ENCODE data around the gene PTMS. TPM values are rescaled to one million over a fixed set of nuclear protein-coding genes. Genes with fewer than 3 reads are reported as not detected.
"Not testable (repeated sequence)": the region's sequence is repeated elsewhere in the genome, so short reads cannot be mapped to it uniquely, and the experiment has no call there.

The PTMS gene
- total RNA-seq, 2 experiments from 2014 or later = 7.8 to 9.8 TPM

DNA sequence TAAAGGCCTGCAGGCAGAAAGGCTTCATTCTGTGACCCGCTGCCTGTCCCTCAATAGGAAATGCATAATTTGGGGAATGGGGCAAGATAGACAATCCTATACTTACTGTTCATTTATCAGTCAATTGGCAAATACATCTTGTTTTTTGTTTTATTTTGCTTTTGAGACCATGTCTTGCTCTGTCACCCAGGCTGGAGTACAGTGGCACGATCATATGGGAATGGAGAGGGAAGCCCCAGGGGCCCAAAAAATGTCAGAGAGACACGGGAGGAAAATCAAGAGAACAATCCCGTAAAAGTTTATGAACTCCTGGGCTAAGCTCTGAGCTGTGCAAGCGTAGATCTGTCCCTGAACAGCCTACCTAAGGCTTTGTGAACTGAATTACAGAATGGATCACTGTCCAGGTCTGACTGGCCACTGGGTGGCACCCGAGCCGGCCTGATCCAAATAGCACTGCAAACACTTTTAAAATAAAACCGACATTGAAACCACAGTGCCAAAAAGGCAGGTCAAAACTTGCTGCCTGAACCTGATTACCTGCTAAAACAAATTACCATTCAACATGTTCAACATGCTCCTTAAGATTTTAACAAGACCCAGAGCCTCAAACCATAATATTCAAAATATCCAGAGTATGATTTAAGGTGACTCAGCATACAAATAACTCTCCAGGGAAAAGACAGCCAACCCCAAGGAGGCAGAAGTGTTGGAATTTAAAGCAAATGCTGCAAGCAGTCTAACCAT, 30.5 kb upstream of the PTMS start:
- POLR2A ChIA-PET = interaction anchor here (1.0 kb wide), 1 partner anchor 15 kb away, joined by 6 read pairs; no protein-coding TSS in a partner anchor
- Histone ChIP-seq H3K36me3 (ENCODE audit: insufficient read depth, low read length) (peaks cover 15% of the 10 kb centered on the region), H3K9me2 (ENCODE audit: insufficient read depth, low read length) (no peaks in the 10 kb centered on the region), H2AFZ (ENCODE audit: low read length) (no peak overlapping the region), H3K27ac (ENCODE audit: low read depth, low read length, poor library complexity, severe bottlenecking) (no peak overlapping the region), H3K4me3 (ENCODE audit: low read depth, low read length, poor library complexity, severe bottlenecking) (no peak overlapping the region), H3K9me3 (ENCODE audit: low read length) (no peaks in the 10 kb centered on the region), H3K4me1 (ENCODE audit: insufficient read depth, low read length, poor library complexity, severe bottlenecking) (peaks cover under 1% of the 10 kb centered on the region), H3K79me2 (ENCODE audit: insufficient read depth, low read depth, low read length) (no peaks in the 10 kb centered on the region), H3K4me2 (ENCODE audit: low read length) (no peak overlapping the region), H4K20me1 (ENCODE audit: insufficient read depth, low read length) (no peaks in the 10 kb centered on the region)
- intact Hi-C loops (cut with micrococcal nuclease; ENCODE audit: unreplicated experiment) = loop anchor here (1.0 kb wide), 1 partner anchor 44 kb away; no protein-coding TSS in a partner anchor
- TF ChIP-seq CTCF (conservative IDR thresholded peaks at IDR 0.05; ENCODE audit: low read length) = peak; percentile 76
- TF ChIP-seq EZH2phosphoT487 (IDR thresholded peaks at IDR 0.05; ENCODE audit: borderline replicate concordance, low read depth, low read length) = no peak
- peak; percentile 39 for DNase-seq (ENCODE audit: low spot score)
- CTCF ChIA-PET (ENCODE audit: unreplicated experiment) = no interaction called here
- BruUV-seq (replicated peaks) = no TSS peak

DNA sequence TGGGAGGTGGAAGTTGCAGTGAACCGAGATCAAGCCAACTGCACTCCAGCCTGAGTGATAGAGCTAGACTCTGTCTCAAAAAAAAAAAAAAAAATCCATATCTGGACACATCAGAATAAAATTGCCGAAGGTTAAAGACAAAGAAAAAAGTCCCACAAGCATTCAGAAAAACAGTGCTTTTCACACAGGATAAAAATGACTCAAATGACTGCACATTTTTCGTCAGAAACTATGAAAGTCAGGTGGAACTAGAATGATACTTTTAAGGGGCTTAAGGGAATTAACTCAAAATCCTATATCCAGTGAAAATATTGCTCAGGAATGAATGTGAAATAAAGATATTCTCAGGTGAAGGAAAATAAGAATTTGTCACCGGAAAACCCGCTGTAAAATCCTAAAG, 29.4 kb upstream of the PTMS start:
- H3K79me2 ChIP-seq (ENCODE audit: insufficient read depth, low read depth, low read length) = no peaks in the 10 kb centered on the region
- H2AFZ ChIP-seq (ENCODE audit: low read length) = no peak overlapping the region
- H3K4me2 ChIP-seq (ENCODE audit: low read length) = no peak overlapping the region
- CTCF ChIA-PET (ENCODE audit: unreplicated experiment) = no interaction called here
- TF ChIP-seq CTCF (conservative IDR thresholded peaks at IDR 0.05; ENCODE audit: low read length) (no peak), EZH2phosphoT487 (IDR thresholded peaks at IDR 0.05; ENCODE audit: borderline replicate concordance, low read depth, low read length) (no peak)
- H3K27ac ChIP-seq (ENCODE audit: low read depth, low read length, poor library complexity, severe bottlenecking) = no peak overlapping the region
- no TSS peak for BruUV-seq (replicated peaks)
- no peaks in the 10 kb centered on the region for H4K20me1 ChIP-seq (ENCODE audit: insufficient read depth, low read length)
- H3K4me1 ChIP-seq (ENCODE audit: insufficient read depth, low read length, poor library complexity, severe bottlenecking) = no peaks in the 10 kb centered on the region
- POLR2A ChIA-PET = interaction anchor here (0.6 kb wide), 1 partner anchor 98 kb away, joined by 3 read pairs; no protein-coding TSS in a partner anchor
- no peak for DNase-seq (ENCODE audit: low spot score)
- H3K9me3 ChIP-seq (ENCODE audit: low read length) = no peaks in the 10 kb centered on the region
- H3K4me3 ChIP-seq (ENCODE audit: low read depth, low read length, poor library complexity, severe bottlenecking) = no peak overlapping the region
- H3K36me3 ChIP-seq (ENCODE audit: insufficient read depth, low read length) = peaks cover 5% of the 10 kb centered on the region; the same call in 1 of the 2 replicates
- no peaks in the 10 kb centered on the region for H3K9me2 ChIP-seq (ENCODE audit: insufficient read depth, low read length)
- intact Hi-C loops (cut with micrococcal nuclease; ENCODE audit: unreplicated experiment) = no loop called here

DNA sequence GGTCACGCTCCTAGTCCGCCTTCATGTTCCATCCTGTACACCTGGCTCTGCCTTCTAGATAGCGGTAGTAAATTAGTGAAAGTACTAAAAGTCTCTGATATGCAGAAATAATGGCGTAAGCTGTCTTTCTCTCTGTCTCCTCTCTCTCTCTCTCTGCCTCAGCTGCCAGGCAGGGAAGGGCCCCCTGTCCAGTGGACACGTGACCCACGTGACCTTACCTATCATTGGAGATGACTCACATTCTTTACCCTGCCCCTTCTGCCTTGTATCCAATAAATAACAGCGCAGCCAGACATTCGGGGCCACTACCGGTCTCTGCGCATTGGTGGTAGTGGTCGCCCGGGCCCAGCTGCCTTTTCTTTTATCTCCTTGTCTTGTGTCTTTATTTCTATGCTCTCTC, 24.1 kb upstream of the PTMS start:
- Histone ChIP-seq H3K4me1 (ENCODE audit: insufficient read depth, low read length, poor library complexity, severe bottlenecking) (peaks cover 14% of the 10 kb centered on the region), H3K36me3 (ENCODE audit: insufficient read depth, low read length) (peaks cover 11% of the 10 kb centered on the region)
- H3K9me2 ChIP-seq (ENCODE audit: insufficient read depth, low read length); H3K4me3 ChIP-seq (ENCODE audit: low read depth, low read length, poor library complexity, severe bottlenecking); POLR2A ChIA-PET; CTCF ChIA-PET (ENCODE audit: unreplicated experiment); H3K79me2 ChIP-seq (ENCODE audit: insufficient read depth, low read depth, low read length); H4K20me1 ChIP-seq (ENCODE audit: insufficient read depth, low read length); BruUV-seq (replicated peaks); DNase-seq (ENCODE audit: low spot score); H2AFZ ChIP-seq (ENCODE audit: low read length); H3K9me3 ChIP-seq (ENCODE audit: low read length); H3K4me2 ChIP-seq (ENCODE audit: low read length); intact Hi-C loops (cut with micrococcal nuclease; ENCODE audit: unreplicated experiment); H3K27ac ChIP-seq (ENCODE audit: low read depth, low read length, poor library complexity, severe bottlenecking): not testable (repeated sequence)
